ENCODE data around the gene ADAM10. TPM values are rescaled to one million over a fixed set of nuclear protein-coding genes. Genes with fewer than 3 reads are reported as not detected.

Gene ADAM10
- polyA plus RNA-seq, 1 donor (not counting 4 experiments of a cell fraction or from before 2014, with no cell fraction given): 198 TPM

DNA sequence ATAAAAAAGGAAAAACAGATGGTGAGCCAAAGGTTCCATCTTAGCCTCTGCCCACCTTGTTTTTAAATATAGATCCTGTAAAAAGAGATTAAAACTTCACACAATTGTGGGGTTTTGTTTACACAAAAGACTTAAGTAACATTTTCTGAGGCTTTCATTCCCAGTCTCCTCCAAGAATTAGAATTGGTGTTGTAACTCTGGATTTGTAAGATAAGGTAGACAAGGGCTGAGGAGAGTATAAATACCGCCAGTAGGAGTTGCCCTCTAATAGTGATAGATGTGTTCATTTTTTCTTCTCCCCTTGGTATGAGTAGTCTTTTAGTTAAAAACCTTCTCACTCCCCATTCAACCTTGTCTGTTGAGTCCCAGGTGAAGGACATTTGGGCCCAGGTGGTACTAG is 30.0 kb upstream of the ADAM10 start:
- no peak for DNase-seq (ENCODE audit: low read depth, low spot score)
- H2AFZ ChIP-seq (ENCODE audit: control insufficient read depth, low read length): no peak overlapping the region
- H3K9ac ChIP-seq (ENCODE audit: control insufficient read depth, extremely low read depth, insufficient read depth, low read length): no peak overlapping the region
- no peak overlapping the region for H3K4me3 ChIP-seq (ENCODE audit: control insufficient read depth in 2 of 3, extremely low read depth in 1 of 3, insufficient read depth in 2 of 3, low read depth in 1 of 3, low read length in 3 of 3)
- no peaks in the 10 kb centered on the region for H4K20me1 ChIP-seq (ENCODE audit: control insufficient read depth, extremely low read depth, insufficient read depth, low read length)
- no peaks in the 10 kb centered on the region for H3K9me3 ChIP-seq (ENCODE audit: control insufficient read depth, low read depth, low read length)
- TF ChIP-seq CTCF (optimal IDR thresholded peaks at IDR 0.05 in 1 of 3, IDR thresholded peaks at IDR 0.05 in 1 of 3, conservative IDR thresholded peaks at IDR 0.05 in 1 of 3; ENCODE audit: extremely low read depth in 1 of 3, insufficient read depth in 2 of 3, low read length in 3 of 3) (no peak), EZH2 (IDR thresholded peaks at IDR 0.05; ENCODE audit: low read length) (no peak)
- no peak overlapping the region for H3K4me2 ChIP-seq (ENCODE audit: control insufficient read depth, extremely low read depth, insufficient read depth, low read depth, low read length)
- no peak for FAIRE-seq
- H3K27ac ChIP-seq (ENCODE audit: control insufficient read depth, insufficient read depth, low read length): no peak overlapping the region
- no peaks in the 10 kb centered on the region for H3K27me3 ChIP-seq (ENCODE audit: control insufficient read depth, extremely low read depth, insufficient read depth, low read length)
- H3K36me3 ChIP-seq (ENCODE audit: control insufficient read depth in 2 of 2, extremely low read depth in 1 of 2, insufficient read depth in 2 of 2, low read length in 2 of 2): peaks cover 2 to 5% of the 10 kb centered on the region in 2 experiments
- H3K79me2 ChIP-seq (ENCODE audit: control insufficient read depth, insufficient read depth, low read length): peaks cover 55% of the 10 kb centered on the region
- no peaks in the 10 kb centered on the region for H3K4me1 ChIP-seq (ENCODE audit: control insufficient read depth, extremely low read depth, insufficient read depth, low read length)
- dilution Hi-C loops (cut with MboI; ENCODE audit: extremely low pct_ligation_motif_present, low sequenced_read_pairs): no loop called here
- H3K9me1 ChIP-seq (ENCODE audit: control insufficient read depth, extremely low read depth, insufficient read depth, low read length): no peaks in the 10 kb centered on the region

DNA sequence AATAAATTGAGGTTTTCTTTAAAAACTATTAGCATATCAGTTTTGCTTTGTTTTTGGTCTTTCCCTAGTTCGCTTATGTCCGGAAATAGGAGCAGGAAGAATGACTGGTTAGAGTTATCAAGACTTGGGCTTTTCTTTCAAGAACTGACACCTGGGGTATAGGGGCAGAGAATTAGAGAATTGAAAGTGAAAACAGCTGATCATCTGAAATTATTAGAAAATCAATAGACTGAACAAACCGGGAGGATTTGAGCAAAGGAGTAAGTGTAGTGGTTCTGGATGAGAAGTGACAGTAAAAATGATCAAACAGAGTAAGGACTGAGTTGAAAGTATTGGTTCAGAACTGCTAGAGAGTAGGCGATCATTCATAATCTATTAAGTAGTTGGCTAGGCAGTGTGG is 27.6 kb upstream of the ADAM10 start:
- FAIRE-seq (no peak), DNase-seq (ENCODE audit: low read depth, low spot score) (no peak)
- Histone ChIP-seq H3K27ac (ENCODE audit: control insufficient read depth, insufficient read depth, low read length) (no peak overlapping the region), H3K27me3 (ENCODE audit: control insufficient read depth, extremely low read depth, insufficient read depth, low read length) (no peaks in the 10 kb centered on the region), H3K4me2 (ENCODE audit: control insufficient read depth, extremely low read depth, insufficient read depth, low read depth, low read length) (no peak overlapping the region), H3K9me3 (ENCODE audit: control insufficient read depth, low read depth, low read length) (no peaks in the 10 kb centered on the region), H4K20me1 (ENCODE audit: control insufficient read depth, extremely low read depth, insufficient read depth, low read length) (no peaks in the 10 kb centered on the region), H3K79me2 (ENCODE audit: control insufficient read depth, insufficient read depth, low read length) (peaks cover 69% of the 10 kb centered on the region), H3K4me1 (ENCODE audit: control insufficient read depth, extremely low read depth, insufficient read depth, low read length) (peaks cover 2% of the 10 kb centered on the region), H3K9ac (ENCODE audit: control insufficient read depth, extremely low read depth, insufficient read depth, low read length) (no peak overlapping the region), H3K9me1 (ENCODE audit: control insufficient read depth, extremely low read depth, insufficient read depth, low read length) (no peaks in the 10 kb centered on the region), H3K4me3 (ENCODE audit: control insufficient read depth in 2 of 3, extremely low read depth in 1 of 3, insufficient read depth in 2 of 3, low read depth in 1 of 3, low read length in 3 of 3) (no peak overlapping the region), H3K36me3 (ENCODE audit: control insufficient read depth in 2 of 2, extremely low read depth in 1 of 2, insufficient read depth in 2 of 2, low read length in 2 of 2) (peaks cover 2 to 5% of the 10 kb centered on the region in 2 experiments), H2AFZ (ENCODE audit: control insufficient read depth, low read length) (no peak overlapping the region)
- dilution Hi-C loops (cut with MboI; ENCODE audit: extremely low pct_ligation_motif_present, low sequenced_read_pairs): no loop called here
- TF ChIP-seq EZH2 (IDR thresholded peaks at IDR 0.05; ENCODE audit: low read length) (no peak), CTCF (optimal IDR thresholded peaks at IDR 0.05 in 1 of 3, IDR thresholded peaks at IDR 0.05 in 1 of 3, conservative IDR thresholded peaks at IDR 0.05 in 1 of 3; ENCODE audit: extremely low read depth in 1 of 3, insufficient read depth in 2 of 3, low read length in 3 of 3) (no peak)
